Measurements from ENCODE around the gene MAST4. TPM values are rescaled to one million over a fixed set of nuclear protein-coding genes. Genes with fewer than 3 reads are reported as not detected.

MAST4 gene
- total RNA-seq, 1 experiment from 2014 or later = 10.9 TPM

DNA sequence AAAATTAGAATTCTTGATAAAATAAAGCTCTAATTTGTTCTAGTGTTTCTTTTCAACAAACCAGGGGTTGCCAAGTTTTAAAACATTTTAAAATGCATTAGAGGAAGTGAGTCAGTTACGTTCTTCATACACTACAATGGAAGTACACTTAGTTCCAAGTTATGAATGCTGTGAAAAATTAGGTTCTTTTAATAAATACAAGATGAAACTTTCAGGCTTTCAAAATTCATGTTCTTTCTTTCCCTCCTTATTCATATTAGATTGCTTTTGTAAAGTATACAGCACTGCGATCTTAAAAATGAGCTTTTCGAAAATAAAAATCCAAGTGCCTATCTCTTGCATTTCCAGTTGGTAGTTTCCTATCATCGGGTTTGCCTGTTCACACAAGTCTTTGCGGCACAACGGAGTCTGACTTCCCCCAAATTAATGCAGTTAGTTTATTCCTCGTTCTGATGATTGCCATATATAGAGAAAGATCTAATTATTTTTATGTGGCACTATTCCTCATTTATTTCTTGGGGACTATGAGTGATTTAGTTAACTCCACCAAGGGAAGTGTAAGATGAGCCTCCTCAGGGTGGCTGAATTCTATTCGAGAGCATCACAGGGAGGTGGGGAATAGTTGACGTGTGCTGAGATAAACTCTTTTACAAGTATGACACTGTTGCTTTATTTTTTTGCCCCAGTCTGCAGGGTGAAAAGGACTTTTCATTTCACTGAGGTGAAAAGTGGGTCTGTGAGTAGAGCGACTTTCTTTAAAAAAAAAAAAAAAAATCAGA lies 362.2 kb downstream of the MAST4 start:
- CTCF ChIA-PET = interaction anchor here (0.7 kb wide), 1 partner anchor 111 kb away, joined by 3 read pairs; no protein-coding TSS in a partner anchor
- H3K36me3 Mint-ChIP-seq (ENCODE audit: insufficient read depth, unreplicated experiment) = no peaks in the 10 kb centered on the region
- peaks cover 9% of the 10 kb centered on the region for H3K4me1 Mint-ChIP-seq (ENCODE audit: low read depth, unreplicated experiment)
- H3K27me3 Mint-ChIP-seq (ENCODE audit: unreplicated experiment) = no peaks in the 10 kb centered on the region
- H3K4me3 Mint-ChIP-seq (ENCODE audit: low read depth, unreplicated experiment) = no peak overlapping the region
- H3K9me3 Mint-ChIP-seq (ENCODE audit: low read depth, unreplicated experiment) = no peaks in the 10 kb centered on the region
- TF ChIP-seq, protein P1, sequence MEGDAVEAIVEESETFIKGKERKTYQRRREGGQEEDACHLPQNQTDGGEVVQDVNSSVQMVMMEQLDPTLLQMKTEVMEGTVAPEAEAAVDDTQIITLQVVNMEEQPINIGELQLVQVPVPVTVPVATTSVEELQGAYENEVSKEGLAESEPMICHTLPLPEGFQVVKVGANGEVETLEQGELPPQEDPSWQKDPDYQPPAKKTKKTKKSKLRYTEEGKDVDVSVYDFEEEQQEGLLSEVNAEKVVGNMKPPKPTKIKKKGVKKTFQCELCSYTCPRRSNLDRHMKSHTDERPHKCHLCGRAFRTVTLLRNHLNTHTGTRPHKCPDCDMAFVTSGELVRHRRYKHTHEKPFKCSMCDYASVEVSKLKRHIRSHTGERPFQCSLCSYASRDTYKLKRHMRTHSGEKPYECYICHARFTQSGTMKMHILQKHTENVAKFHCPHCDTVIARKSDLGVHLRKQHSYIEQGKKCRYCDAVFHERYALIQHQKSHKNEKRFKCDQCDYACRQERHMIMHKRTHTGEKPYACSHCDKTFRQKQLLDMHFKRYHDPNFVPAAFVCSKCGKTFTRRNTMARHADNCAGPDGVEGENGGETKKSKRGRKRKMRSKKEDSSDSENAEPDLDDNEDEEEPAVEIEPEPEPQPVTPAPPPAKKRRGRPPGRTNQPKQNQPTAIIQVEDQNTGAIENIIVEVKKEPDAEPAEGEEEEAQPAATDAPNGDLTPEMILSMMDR (IDR thresholded peaks at IDR 0.05; ENCODE audit: unreplicated experiment) = no peak
- DNase-seq = no peak
- no TSS peak for BruUV-seq (replicated peaks)
- intact Hi-C loops (cut with micrococcal nuclease; ENCODE audit: unreplicated experiment) = no loop called here
- H3K27ac Mint-ChIP-seq (ENCODE audit: unreplicated experiment) = no peak overlapping the region

GRCh38 chr5:66958980-66959641 lies 362.9 kb downstream of the MAST4 start:
- intact Hi-C loops (cut with micrococcal nuclease; ENCODE audit: unreplicated experiment) = no loop called here
- H3K36me3 Mint-ChIP-seq (ENCODE audit: insufficient read depth, unreplicated experiment) = no peaks in the 10 kb centered on the region
- H3K27me3 Mint-ChIP-seq (ENCODE audit: unreplicated experiment) = no peaks in the 10 kb centered on the region
- CTCF ChIA-PET = interaction anchor here (0.7 kb wide), 1 partner anchor 112 kb away, joined by 3 read pairs; no protein-coding TSS in a partner anchor
- BruUV-seq (replicated peaks) = no TSS peak
- H3K4me3 Mint-ChIP-seq (ENCODE audit: low read depth, unreplicated experiment) = no peak overlapping the region
- H3K27ac Mint-ChIP-seq (ENCODE audit: unreplicated experiment) = no peak overlapping the region
- TF ChIP-seq, protein P1 (IDR thresholded peaks at IDR 0.05; ENCODE audit: unreplicated experiment) = no peak
- H3K4me1 Mint-ChIP-seq (ENCODE audit: low read depth, unreplicated experiment) = peaks cover 9% of the 10 kb centered on the region
- no peaks in the 10 kb centered on the region for H3K9me3 Mint-ChIP-seq (ENCODE audit: low read depth, unreplicated experiment)
- no peak for DNase-seq

DNA sequence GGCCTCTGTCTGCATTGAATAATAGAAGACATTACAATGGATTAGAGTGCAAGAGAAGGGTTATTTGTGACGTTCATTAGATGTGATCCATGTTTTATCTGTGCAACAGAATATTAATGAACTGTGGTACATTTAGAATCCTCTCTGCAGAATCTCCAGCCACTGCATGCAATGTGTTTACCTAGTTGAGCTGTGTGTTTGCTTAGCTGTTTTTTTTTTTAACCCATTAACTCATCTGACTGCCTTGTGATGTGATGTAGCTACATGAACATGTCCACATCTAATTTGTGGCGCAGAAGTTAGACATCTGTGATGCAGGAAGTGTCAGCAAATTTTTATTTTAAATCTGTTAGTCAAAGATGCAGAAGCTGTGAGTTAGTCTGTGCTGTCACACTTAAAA lies 363.5 kb downstream of the MAST4 start:
- H3K4me1 Mint-ChIP-seq (ENCODE audit: low read depth, unreplicated experiment) = peaks cover 9% of the 10 kb centered on the region
- no peak overlapping the region for H3K4me3 Mint-ChIP-seq (ENCODE audit: low read depth, unreplicated experiment)
- intact Hi-C loops (cut with micrococcal nuclease; ENCODE audit: unreplicated experiment) = no loop called here
- no peaks in the 10 kb centered on the region for H3K27me3 Mint-ChIP-seq (ENCODE audit: unreplicated experiment)
- TF ChIP-seq, protein P1 (IDR thresholded peaks at IDR 0.05; ENCODE audit: unreplicated experiment) = no peak
- no peak for DNase-seq
- CTCF ChIA-PET = no interaction called here
- no TSS peak for BruUV-seq (replicated peaks)
- no peaks in the 10 kb centered on the region for H3K9me3 Mint-ChIP-seq (ENCODE audit: low read depth, unreplicated experiment)
- H3K27ac Mint-ChIP-seq (ENCODE audit: unreplicated experiment) = no peak overlapping the region
- H3K36me3 Mint-ChIP-seq (ENCODE audit: insufficient read depth, unreplicated experiment) = no peaks in the 10 kb centered on the region

DNA sequence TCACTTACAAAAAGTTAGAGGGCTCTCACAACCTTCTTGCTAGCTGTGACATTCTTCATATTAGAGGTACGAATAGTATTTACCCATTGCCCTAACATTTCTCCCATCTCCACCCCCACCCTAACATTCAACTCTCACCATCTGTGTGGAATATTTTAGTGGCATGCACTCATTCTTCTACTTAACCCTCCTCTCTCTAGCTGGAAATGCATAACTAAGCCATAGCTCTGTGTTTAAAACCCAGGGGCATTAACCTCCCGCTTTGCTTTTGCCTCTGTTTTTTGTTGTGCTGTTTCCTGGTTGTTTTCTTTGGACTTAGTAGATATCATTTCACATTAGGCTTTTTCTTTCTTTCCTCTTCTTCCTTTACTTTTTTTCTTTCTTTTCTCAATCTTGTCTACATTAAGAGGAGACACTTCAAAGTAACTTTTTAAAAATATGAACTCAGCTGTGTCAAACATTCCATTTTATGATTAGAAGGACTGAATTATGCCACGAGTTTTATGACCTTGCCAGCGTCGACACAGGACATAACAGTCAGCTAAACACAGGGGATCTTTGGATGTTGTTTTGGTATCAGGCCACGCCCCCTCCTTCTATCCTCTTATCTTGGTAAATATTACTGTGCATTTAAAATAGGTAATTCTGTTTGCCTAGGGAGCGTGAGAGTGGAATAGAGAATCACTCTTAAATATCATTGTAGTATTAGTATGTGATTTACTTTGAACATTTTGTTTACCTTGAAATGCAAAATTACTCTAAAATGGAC lies 364.4 kb downstream of the MAST4 start:
- H3K4me3 Mint-ChIP-seq (ENCODE audit: low read depth, unreplicated experiment) = no peak overlapping the region
- BruUV-seq (replicated peaks) = no TSS peak
- H3K9me3 Mint-ChIP-seq (ENCODE audit: low read depth, unreplicated experiment) = no peaks in the 10 kb centered on the region
- no peaks in the 10 kb centered on the region for H3K36me3 Mint-ChIP-seq (ENCODE audit: insufficient read depth, unreplicated experiment)
- intact Hi-C loops (cut with micrococcal nuclease; ENCODE audit: unreplicated experiment) = no loop called here
- no peak for DNase-seq
- CTCF ChIA-PET = interaction anchor here (0.7 kb wide), 1 partner anchor 354 kb away, joined by 3 read pairs; no protein-coding TSS in a partner anchor
- H3K27ac Mint-ChIP-seq (ENCODE audit: unreplicated experiment) = no peak overlapping the region
- H3K27me3 Mint-ChIP-seq (ENCODE audit: unreplicated experiment) = no peaks in the 10 kb centered on the region
- TF ChIP-seq, protein P1 (IDR thresholded peaks at IDR 0.05; ENCODE audit: unreplicated experiment) = no peak
- peaks cover 9% of the 10 kb centered on the region for H3K4me1 Mint-ChIP-seq (ENCODE audit: low read depth, unreplicated experiment)
